HEK293T (cell line): ENCODE measurements around the gene PDE8A.
"Not testable (repeated sequence)": the region's sequence is repeated elsewhere in the genome, so short reads cannot be mapped to it uniquely, and the experiment has no call there.

Experiments used
- CTCF ChIA-PET: fragments of 350-600 bp; formaldehyde crosslinking; extraction: SDS; loops from one replicate; lab custom pipeline; 2021; ENCODE audit warnings: antibody characterized with exemption, inconsistent platforms; lab: Yijun Ruan, JAX
- POLR2A ChIA-PET: fragments of 350-600 bp; formaldehyde crosslinking; extraction: SDS; loops from one replicate; lab custom pipeline; 2020; ENCODE audit warnings: antibody characterized with exemption, inconsistent platforms; lab: Yijun Ruan, JAX
- DNase-seq: peaks from one replicate; pipeline ENCODE4 v3.0.0; 2012; ENCODE audit warnings: mixed read lengths; ENCODE audit errors: extremely low spot score
- ARNT ChIP-seq: fragments of 450-650 bp; IDR thresholded peaks from 2 replicates; pipeline ENCODE4 v1.6.1; 2017; ENCODE audit warnings: mild to moderate bottlenecking
- BHLHE40 ChIP-seq: fragments of 450-650 bp; IDR thresholded peaks from 2 replicates; pipeline ENCODE4 v1.6.1; 2016; ENCODE audit warnings: mild to moderate bottlenecking, moderate library complexity, borderline replicate concordance
- CTBP1 ChIP-seq: fragments of 450-650 bp; IDR thresholded peaks from 2 replicates; pipeline ENCODE4 v1.6.1; 2016; ENCODE audit warnings: borderline replicate concordance
- ELF4 ChIP-seq: fragments of 450-650 bp; IDR thresholded peaks from 2 replicates; pipeline ENCODE4 v1.6.1; 2017; ENCODE audit warnings: antibody characterized with exemption
- FOXA1 ChIP-seq: fragments of 450-650 bp; IDR thresholded peaks from 2 replicates; pipeline ENCODE4 v1.6.1; 2016; ENCODE audit warnings: mild to moderate bottlenecking
- FOXK2 ChIP-seq: fragments of 450-650 bp; IDR thresholded peaks from 2 replicates; pipeline ENCODE4 v1.6.1; 2016; ENCODE audit warnings: mild to moderate bottlenecking
- FOXM1 ChIP-seq: fragments of 450-650 bp; IDR thresholded peaks from 2 replicates; pipeline ENCODE4 v1.6.1; 2017; ENCODE audit warnings: mild to moderate bottlenecking, borderline replicate concordance
- HDGF ChIP-seq: fragments of 450-650 bp; IDR thresholded peaks from 2 replicates; pipeline ENCODE4 v1.6.1; 2017; ENCODE audit warnings: antibody characterized with exemption, borderline replicate concordance
- L3MBTL2 ChIP-seq: fragments of 450-650 bp; conservative IDR thresholded peaks from 2 replicates; pipeline ENCODE4 v1.6.1; 2016; ENCODE audit warnings: mild to moderate bottlenecking
- LEF1 ChIP-seq: fragments of 450-650 bp; IDR thresholded peaks from 2 replicates; pipeline ENCODE4 v1.6.1; 2017; ENCODE audit warnings: mild to moderate bottlenecking, borderline replicate concordance
- NFRKB ChIP-seq: fragments of 450-650 bp; IDR thresholded peaks from 2 replicates; pipeline ENCODE4 v1.6.1; 2016; ENCODE audit warnings: mild to moderate bottlenecking, moderate library complexity
- PKNOX1 ChIP-seq: fragments of 450-650 bp; IDR thresholded peaks from 2 replicates; pipeline ENCODE4 v1.6.1; 2016
- SP1 ChIP-seq: fragments of 450-650 bp; IDR thresholded peaks from 2 replicates; pipeline ENCODE4 v1.6.1; 2017
- SUZ12 ChIP-seq: fragments of 450-650 bp; IDR thresholded peaks from 2 replicates; pipeline ENCODE4 v1.6.1; 2016; ENCODE audit warnings: mild to moderate bottlenecking
- TARDBP ChIP-seq: fragments of 450-650 bp; IDR thresholded peaks from 2 replicates; pipeline ENCODE4 v1.6.1; 2016
- ZNF384 ChIP-seq: fragments of 450-650 bp; IDR thresholded peaks from 2 replicates; pipeline ENCODE4 v1.6.1; 2016

Gene PDE8A

DNA sequence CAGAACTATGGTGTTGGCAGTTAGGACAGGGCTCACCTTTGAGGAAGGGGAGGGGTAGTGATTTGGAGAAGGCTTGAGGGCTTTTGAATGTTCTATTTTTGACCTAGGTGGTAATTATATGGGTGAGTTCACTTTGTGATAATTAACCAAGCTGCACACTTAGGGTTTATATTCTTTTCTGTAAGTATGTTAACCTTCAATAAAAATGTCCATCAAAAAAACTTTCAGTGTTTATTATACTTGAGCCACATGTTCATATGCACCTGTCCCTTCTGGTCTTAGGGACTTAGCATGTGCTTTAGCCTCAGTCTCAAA, 28.4 kb downstream of the PDE8A start:
- POLR2A ChIA-PET, result interaction anchor here (1.0 to 1.7 kb wide), 3 partner anchors 29 to 97 kb away, joined by 5 to 6 read pairs (median 5); no protein-coding TSS in a partner anchor
- CTCF ChIA-PET, result interaction anchor here (0.5 to 1.7 kb wide), 5 partner anchors 9 to 117 kb away, joined by 3 to 7 read pairs (median 3); no protein-coding TSS in a partner anchor
- TF ChIP-seq LEF1 (no peak), PKNOX1 (peak; percentile 34; the same call in 1 of the 2 replicates)
- DNase-seq, result no peak

- CTCF ChIA-PET, result interaction anchor here (0.5 to 1.7 kb wide), 7 partner anchors 9 to 567 kb away, joined by 3 to 7 read pairs (median 3); no protein-coding TSS in a partner anchor
- POLR2A ChIA-PET, result interaction anchor here (1.0 to 1.7 kb wide), 3 partner anchors 30 to 98 kb away, joined by 5 to 6 read pairs (median 5); no protein-coding TSS in a partner anchor
- TF ChIP-seq FOXK2 (no peak), ARNT (no peak), ELF4 (no peak), SUZ12 (no peak), CTBP1 (no peak), PKNOX1 (no peak; the same call in 1 of the 2 replicates), L3MBTL2 (no peak), TARDBP (no peak), HDGF (no peak), SP1 (no peak), BHLHE40 (no peak), NFRKB (no peak), FOXM1 (no peak), LEF1 (no peak), FOXA1 (no peak), ZNF384 (no peak)
- no peak for DNase-seq
Observed at GRCh38 chr15:85010386-85011159, 28.9 kb downstream of the PDE8A start.

- TF ChIP-seq CTBP1, result no peak
- TF ChIP-seq L3MBTL2, result no peak
- TF ChIP-seq ZNF384, result no peak
- no peak for TF ChIP-seq SP1
- no peak for TF ChIP-seq HDGF
- no peak for TF ChIP-seq FOXK2
- TF ChIP-seq PKNOX1, result no peak
- TF ChIP-seq FOXA1, result no peak
- no peak for TF ChIP-seq ARNT
- no peak for TF ChIP-seq ELF4
- TF ChIP-seq LEF1, result no peak
- no peak for TF ChIP-seq FOXM1
- no peak for TF ChIP-seq TARDBP
- TF ChIP-seq BHLHE40, result no peak
- TF ChIP-seq SUZ12, result no peak
- no peak for TF ChIP-seq NFRKB
- ChIA-PET POLR2A (interaction anchor here (1.5 to 1.7 kb wide), 2 partner anchors 31 to 55 kb away, joined by 5 to 6 read pairs; no protein-coding TSS in a partner anchor), CTCF (interaction anchor here (0.6 to 1.7 kb wide), 4 partner anchors 11 to 567 kb away, joined by 3 to 6 read pairs (median 4); no protein-coding TSS in a partner anchor)
- DNase-seq, result no peak
Observed at GRCh38 chr15:85011160-85011571, 29.5 kb downstream of the PDE8A start.

- CTCF ChIA-PET, result interaction anchor here (1.4 kb wide), 1 partner anchor 10 kb away, joined by 6 read pairs; no protein-coding TSS in a partner anchor
- DNase-seq, POLR2A ChIA-PET: not testable (repeated sequence)
Observed at GRCh38 chr15:85011724-85012123, 30.1 kb downstream of the PDE8A start.

- no peak for DNase-seq
- ChIA-PET POLR2A (no interaction called here), CTCF (no interaction called here)
- TF ChIP-seq PKNOX1 (no peak), FOXA1 (no peak), LEF1 (no peak), FOXM1 (no peak), ZNF384 (no peak), SP1 (no peak), CTBP1 (no peak), FOXK2 (no peak), BHLHE40 (no peak), NFRKB (no peak), ELF4 (no peak), SUZ12 (no peak), TARDBP (no peak), HDGF (no peak), L3MBTL2 (no peak), ARNT (no peak)
Observed at GRCh38 chr15:85013785-85014184, 32.1 kb downstream of the PDE8A start.

- no peak for TF ChIP-seq PKNOX1
- no peak for TF ChIP-seq ZNF384
- TF ChIP-seq FOXA1, result no peak
- no peak for TF ChIP-seq SUZ12
- CTCF ChIA-PET, result no interaction called here
- no peak for DNase-seq
- POLR2A ChIA-PET, result no interaction called here
Observed at GRCh38 chr15:85014932-85015331, 33.3 kb downstream of the PDE8A start.
